GM21529 (cell line): ENCODE data around the gene TUBB4B.
A peak's percentile ranks its signal among the peaks of the same experiment; 100 is the strongest.

Experiments used
- ATAC-seq: cut with Tn5 transposase; IDR thresholded peaks from one replicate; pipeline ENCODE4 v1.9.1; 2021; ENCODE audit not compliant: unreplicated experiment

TUBB4B gene

DNA sequence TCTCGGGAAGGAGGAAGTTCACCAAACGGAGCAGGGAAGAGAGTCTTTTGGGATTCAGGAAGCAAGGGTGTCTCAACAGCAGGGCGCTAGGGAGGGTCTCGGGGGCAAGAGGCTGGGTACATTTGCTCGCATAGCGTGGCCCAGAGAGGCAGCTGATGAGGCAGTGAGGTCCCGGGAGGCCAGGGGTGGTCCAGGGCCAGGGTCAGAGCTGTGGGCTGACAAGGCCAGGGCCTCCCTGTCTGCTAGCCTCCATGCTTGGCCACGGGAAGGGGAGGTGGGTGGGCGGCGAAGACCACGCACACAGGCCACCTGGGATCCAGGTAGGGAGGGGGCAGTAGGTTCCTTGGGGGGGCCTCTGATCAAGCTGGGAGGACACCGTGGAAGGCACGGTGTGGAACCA lies 29.6 kb upstream of the TUBB4B start:
- no peak for ATAC-seq

DNA sequence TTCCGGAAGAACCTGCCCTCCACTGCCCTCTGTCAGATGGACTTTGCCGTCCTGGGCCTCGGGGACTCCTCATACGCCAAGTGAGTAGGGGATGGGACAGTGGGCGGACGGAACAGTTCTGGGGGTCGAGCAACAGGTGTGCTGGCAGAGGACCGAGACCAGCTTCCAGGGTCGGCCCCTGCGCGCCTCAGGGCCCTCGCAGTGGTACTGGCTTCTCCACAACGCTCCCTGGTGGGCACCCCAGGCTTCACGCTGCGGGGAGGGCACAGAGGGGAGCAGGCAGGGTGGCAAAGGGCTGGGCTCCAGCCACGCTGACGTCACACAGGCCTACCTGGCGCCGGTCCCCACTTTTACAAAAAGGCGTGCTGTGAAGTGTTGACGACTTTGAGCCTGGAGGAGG lies 28.6 kb upstream of the TUBB4B start:
- ATAC-seq: no peak

DNA sequence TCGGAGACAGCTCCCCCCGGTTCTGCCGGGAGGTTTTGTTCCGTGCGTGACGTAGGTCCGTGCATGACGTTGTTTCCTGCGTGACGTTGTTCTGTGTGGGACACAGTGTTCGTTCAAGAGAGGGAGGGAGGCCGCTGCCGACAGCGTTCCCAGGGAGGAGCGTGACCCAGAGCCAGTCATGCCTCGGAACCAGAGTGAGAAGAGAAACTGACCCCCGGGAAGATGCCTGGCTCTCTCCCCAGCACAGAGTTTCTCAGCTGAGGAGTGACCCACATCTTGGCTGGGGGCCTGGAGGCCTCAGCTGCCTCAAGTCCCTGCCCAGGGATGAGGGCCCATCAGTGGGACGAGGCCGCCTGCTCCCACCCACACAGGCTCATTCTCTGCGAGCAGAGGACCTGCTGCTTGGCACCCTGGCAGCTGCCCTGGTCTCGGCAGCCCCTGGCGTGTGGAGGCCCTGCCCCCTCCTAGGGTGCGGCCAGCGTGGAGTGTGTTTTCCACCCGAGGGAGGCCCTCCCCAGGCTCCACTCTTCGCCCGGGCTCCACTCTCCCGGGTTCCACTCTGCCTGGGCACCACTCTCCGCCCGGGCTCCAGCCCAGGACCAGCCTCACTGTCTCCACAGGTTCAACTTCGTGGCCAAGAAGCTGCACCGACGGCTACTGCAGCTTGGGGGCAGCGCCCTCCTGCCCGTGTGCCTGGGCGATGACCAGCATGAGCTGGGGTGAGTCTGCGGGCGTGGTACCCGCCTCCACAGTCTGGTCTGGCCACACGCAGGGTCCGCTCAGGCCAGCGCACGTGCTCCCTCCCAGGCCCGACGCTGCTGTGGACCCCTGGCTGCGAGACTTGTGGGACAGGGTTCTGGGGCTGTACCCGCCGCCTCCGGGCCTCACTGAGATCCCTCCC lies 27.7 kb upstream of the TUBB4B start:
- no peak for ATAC-seq

DNA sequence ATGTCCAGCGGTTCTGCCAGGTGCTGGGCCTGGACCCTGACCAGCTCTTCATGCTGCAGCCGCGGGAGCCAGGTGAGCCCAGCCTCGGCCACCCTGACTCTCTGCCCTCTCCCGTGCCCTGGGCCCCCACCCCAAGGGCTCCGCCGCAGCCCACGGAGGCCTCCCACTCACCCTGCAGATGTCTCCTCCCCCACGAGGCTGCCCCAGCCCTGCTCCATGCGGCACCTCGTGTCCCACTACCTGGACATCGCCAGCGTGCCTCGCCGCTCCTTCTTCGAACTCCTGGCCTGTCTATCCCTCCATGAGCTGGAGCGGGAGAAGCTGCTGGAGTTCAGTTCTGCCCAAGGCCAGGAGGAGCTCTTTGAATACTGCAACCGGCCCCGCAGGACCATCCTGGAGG lies 26.5 kb upstream of the TUBB4B start:
- no peak for ATAC-seq

DNA sequence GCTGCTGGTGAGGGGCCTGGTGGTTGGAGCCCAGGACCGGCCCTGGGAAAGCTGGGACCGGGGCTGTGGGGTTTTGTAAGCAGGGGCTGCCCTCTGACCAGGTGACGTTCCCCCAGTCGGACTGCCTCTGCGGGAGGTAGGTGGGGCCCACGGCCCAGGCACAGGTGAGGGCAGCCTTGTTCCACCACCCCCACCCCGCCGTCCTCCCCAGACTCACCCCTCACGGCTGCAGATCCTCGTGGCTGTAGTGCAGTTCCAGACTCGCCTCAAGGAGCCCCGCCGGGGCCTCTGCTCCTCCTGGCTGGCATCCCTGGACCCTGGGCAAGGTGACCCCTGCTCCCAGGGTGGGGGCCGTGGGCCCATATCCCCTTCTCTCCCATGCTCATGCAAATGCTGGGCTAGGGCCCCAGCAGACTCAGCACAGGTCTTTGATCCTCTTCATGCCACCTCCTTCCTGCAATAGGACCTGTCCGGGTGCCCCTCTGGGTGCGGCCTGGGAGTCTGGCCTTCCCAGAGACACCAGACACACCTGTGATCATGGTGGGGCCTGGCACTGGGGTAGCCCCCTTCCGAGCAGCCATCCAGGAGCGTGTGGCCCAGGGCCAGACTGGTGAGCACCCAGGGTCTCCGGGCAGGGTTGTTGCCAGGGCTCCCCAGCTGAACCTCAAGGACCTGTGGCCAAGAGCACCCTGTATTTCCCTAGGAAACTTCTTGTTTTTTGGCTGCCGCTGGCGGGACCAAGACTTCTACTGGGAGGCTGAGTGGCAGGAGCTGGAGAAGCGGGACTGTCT lies 25.7 kb upstream of the TUBB4B start:
- ATAC-seq: no peak

DNA sequence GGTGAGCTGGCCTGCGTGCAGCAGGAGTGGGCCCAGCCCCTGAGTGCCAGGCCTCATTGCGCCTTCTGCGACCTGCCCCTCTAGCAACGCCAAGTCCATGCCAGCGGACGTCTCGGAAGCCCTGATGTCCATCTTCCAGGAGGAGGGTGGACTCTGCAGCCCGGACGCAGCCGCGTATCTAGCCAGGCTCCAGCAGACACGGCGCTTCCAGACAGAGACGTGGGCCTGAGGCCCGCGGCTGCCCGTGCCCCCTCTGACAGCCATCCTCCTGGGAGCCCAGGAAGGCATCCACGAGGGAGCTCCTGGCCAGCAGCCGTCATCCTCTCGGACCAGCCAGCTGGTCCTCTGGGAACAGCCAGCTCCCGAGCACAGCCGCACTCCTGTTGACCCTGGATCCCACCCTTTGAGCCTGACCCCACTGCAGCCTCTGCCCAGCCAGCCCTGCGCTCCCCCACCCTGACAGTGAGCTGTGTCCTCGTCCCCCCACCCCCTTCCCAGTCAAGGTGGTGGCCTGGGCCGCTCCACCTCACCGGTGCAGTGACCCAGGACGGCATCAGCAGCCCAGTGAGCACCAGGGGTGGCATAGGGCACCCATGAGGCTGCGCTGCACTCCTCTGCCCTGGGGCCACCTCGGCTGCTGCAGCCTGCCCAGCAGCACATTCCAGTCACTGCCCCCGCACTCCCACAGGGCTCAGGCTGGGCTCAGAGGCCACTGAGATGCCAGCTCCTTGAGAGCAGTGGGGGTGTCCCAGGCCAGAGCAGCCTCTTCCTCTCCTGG lies 24.7 kb upstream of the TUBB4B start:
- ATAC-seq: no peak

DNA sequence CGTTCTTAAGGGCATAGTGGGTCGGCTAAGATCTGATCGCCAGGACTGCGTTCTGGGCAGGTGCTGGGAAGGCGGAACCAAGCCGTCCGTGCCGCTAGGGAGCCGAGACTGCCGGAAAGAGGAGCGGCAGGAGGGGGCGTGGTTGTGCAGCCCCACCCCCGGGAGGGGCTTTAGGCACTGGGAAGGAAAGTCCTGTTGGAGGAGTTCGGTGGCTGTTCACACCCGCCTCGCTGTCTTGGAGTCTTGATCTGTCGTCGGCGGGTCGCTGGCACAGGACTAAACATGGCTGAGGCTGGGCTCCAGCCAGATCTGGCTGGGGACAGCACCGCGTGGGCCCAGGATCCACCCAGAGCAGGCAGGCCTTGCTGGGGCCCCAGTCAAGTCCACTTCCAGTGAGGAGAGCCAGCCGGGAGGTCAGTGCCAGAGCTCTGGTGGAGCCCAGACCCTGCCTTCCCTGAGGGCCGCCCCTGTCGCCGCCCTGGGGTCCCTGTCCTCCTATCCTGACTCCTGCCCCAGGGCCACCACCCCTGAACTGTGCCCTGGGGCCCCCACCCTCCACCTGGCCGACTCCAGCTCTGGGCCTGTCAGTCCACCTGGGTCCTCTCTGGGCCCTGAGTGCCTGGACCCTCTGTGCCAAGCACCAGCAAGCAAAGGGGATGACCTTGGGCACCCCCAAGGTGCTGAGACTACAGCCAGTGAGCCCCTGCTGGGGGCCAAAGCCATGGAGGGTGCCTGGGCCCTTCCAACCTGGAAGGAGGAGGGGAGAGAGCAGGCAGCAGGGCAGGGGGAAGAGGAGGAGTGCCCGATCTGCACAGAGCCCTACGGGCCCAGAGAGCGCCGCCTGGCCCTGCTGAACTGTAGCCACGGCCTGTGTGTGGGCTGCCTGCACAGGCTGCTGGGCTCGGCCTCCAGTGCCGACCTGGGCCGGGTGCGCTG lies 23.5 kb upstream of the TUBB4B start:
- ATAC-seq: no peak

DNA sequence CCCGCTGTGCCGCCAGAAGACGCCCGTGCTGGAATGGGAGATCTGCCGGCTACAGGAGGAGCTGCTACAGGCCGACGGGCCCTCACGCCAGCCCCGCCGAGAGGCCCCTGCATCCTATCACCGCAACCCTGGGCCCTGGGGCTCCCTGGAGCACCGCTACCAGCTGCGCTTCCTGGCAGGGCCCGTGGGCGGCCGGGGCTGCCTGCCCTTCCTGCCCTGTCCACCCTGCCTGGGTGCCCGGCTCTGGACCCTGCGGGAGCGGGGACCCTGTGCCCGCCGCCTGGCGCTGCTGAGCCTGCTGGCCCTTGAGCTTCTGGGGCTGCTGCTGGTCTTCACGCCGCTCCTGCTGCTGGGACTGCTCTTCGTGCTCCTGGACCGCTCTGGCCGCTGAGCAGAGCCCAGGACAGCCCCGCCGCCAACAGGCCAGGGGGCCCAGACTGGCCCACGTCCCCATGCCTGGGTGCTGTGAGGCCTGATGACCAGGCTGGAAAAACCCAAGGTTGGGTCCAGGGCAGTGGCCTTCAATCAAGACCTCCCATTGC lies 22.8 kb upstream of the TUBB4B start:
- ATAC-seq: no peak

DNA sequence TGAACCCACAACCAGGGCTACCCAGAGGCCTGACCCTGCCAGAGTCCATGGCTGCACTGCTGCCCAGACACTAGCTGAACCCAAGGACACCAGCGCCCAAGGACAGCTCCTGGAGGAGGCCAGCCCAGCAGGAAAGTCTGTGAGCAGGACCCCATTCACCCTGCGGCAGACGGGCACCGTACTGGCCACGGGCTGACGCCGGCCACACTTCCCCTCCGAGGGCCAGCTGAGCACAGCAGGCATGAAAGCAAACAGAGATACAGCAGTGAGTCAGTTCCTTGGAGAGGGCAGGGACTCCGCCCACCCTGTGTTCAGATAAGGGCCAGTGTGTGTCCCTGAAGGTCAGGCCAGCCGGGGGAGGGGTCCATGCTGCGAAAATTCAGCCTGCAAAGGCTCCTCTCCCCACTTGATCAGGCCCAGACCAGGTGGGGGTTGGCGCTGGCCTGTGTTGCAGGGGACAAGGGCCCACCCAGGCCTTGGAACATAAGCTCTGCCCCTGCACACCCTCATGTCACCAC lies 22.3 kb upstream of the TUBB4B start:
- ATAC-seq: no peak

DNA sequence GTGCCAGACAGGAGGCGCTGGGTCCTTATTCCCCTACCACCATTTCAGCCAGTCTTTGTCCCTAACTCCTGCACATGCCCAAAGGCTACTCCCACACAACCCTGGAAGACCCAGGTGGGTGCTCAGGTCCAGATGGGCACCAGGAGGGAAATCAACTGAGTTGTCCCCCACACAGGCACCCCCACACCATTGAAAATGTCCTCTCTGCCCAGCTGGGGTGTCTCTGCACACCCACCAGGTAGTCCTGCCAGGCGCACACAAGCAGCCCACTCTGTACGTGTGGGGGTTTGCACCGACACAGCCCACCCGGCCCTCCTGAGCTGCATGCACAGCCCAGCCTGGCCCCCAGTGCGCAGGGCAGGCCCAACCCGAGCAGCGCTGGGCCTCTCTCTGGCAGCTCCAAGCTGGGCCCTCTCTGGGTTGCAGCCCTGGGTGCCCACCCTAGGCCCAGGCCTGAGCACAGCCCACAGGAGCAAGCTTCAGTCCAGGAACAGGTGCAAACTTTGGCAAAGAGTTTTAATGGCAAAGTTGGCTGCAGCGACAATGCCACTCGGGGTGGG lies 21.2 kb upstream of the TUBB4B start:
- no peak for ATAC-seq

DNA sequence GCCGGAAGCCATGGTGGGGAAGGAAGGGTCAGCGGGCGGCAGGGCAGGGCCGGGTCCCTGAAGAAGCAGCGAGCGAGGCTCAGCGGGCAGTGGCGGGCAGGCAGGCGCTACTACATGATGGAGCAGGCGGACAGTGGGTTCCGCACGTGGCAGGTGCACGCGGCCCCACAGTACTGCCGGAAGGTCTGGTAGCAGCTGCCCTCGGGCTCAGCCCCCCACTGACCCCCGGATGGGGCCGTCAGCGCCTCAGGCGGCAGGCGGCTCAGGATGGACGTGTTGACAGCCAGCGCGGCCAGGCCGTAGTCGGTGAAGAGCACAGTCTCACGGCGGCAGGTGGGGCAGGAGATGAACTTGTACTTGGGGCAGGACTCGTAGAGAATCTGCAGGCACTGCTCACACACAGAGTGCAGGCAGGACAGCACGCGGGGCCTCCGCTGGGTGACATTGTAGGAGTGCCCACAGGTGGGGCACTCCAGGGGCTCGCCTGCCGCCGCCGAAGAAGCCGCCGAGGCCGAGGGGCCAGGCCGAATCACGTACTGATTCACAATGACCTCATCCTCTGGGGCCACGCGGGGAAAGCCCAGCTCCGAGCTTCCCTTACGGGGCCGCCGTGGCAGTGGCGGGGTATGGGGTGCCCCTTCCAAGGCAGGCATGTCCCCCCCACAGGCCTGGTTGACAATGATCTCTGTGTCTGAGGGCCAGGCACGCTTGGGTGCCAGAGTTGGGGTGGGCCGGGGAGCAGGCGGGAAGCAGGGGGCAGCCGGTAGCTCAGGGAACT lies 20.6 kb upstream of the TUBB4B start:
- ATAC-seq: no peak

DNA sequence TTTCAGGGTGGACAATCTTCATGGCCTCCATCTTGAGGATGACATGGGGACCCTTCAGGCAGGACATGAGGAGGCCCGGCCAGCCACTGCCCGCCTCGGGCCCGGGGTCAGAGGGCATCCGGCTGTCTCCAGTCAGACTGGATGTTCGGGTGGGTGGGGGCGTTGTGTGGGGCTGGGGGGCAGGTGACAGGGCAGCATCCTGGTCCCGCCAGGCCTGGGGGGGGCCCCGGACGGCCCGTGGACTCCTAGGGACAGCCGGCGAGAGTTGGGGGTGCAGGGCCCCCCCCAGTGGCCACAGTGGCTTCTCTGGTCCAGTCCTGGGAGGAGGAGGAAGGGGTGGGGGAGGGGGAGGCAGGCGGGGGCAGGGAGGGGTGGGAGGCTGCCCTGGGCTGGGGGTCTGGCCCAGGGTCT lies 20.0 kb upstream of the TUBB4B start:
- ATAC-seq: no peak

DNA sequence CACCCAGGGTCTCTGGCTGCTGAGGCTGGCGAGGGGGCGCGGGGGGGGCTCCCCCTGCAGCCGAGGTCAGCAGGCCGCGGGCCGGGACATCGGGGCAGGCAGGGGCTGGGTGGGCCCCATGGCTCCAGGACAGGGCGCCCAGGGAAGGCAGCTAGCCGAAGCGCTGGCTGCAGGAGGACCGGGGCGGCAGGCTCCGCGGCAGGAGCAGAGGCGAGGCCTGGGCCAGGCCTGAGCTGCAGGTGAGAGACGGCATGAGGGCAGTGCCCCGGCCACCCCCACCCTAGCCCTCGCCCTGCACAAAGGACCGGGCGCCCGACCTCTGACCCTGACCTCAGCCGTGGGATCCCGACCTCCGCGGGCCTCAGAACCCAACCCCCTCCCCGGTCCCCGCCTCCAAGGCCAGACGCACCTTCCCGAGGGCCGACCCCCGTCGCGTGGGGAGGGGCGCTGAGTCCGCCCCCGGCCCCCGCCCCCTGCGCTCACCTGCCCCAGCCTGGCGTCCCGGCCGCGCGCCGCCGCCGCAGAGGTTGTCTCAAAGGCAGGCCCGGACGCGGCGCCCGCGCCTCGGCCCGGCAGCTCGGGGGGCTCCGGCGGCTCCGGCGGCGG lies 19.5 kb upstream of the TUBB4B start:
- no peak for ATAC-seq

DNA sequence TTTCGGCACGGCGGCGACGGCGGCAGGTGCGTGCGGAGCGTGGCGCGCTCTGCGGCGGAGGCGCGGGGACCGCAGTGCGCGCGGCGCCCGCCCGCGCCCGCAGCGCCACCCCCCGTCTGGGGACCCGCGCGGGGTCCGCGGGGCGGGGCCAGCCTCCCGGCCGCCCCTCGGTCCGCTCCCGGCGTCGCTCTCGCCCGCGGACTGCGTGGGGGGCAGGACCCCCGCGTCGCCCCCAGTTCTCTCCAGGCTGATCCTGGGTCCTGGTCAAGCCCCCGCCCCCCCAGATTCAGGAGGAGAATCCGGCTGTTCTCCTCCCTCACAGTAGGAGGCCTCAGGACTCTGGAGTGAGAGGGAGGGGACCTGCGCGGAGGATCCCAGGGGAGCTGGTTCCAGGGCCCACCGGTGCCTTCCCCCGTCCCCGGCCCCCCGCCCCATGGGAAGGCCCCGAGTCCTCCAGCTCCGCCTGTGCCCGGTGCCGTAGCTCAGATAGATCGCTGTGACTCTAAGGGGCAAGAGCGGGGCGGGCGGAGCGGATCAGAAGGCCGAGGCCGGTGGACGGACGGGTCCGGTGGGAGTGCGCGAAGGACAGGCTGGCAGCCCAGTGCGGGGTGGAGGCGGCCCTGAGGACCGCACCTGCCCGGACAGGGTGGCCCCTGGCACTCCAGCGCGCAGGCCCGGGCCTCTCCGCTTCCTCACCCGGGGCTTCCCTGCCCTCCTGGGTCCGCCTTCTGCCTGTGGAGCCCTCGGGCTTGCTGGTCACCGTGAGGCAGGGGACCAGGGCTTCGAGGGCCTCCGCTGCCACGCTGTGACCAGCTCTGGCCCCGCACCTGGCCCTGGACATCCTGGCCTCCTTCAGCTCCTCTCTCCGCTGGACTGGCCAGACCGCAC lies 18.7 kb upstream of the TUBB4B start, which contains the start of gene RNF208:
TSS of gene RNF208 (minus strand) at position 51 of the 888 bp plus-strand sequence. CDS start 1,028 bp downstream, outside the sequence.
- ATAC-seq: peak; percentile 2

DNA sequence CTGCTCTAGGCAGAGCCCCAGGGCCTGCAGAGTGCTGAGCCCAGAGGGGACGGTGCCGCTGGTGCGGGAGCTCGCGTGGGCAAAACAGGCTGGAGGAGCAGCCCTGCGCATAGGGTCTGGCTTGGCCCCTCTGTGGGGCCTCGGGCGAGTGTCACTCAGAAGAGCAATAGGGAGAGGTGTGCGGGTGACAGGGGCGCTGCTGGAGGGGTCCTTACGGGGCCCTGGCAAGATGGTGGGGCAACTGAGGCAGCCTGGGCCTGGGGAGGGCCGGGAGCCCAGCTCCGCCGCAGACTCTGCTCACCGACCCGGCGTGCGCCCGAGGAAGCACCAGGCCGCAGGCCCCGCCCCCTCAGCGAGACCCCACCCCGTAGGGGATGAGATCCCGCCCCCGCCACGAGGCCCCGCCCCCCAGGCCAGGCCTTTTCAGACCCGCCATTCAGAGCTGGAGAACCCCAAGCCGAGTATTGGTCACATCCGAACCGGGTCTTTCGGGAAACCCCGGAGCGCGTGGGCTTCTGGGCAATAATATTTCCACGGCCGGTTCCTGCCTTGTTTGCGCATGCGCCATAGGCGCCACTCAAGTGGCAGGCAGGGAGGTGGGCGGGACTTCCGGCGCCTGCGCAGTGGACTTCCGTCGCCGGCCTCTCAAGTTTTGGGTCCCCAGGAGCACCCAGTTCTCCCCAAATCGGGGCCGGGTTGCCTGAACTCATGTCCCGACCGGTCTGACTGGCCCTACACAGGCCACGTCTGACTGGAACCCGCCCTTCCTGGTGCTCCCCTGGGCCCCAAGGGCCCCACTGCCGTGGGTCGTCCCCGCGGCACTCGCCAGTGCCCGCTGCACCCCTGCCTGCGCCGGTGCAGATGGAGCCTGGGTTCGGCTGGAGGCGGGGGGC lies 17.8 kb upstream of the TUBB4B start:
- ATAC-seq: peak; percentile 76
